ENCODE results near the gene HACE1.

HACE1 gene

DNA sequence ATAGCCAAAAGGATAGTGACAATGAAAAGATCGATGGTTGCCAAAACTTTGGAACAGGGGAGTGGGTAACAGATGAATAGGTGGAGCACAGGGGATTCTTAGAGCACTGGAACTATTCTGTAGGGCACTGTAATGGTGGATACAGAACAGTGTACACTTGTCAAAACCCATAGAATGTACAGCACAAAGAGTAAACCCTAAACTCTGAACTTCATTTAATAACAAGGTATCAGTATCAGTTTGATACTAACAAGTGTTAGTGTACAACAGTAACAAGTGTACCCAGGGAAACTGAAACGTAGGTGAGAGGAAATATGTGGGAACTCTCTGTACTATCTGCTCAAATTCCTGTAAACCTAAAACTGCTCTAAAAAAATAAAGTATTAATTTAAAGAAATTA lies 179.2 kb downstream of the HACE1 start:
- TF ChIP-seq, protein P1, sequence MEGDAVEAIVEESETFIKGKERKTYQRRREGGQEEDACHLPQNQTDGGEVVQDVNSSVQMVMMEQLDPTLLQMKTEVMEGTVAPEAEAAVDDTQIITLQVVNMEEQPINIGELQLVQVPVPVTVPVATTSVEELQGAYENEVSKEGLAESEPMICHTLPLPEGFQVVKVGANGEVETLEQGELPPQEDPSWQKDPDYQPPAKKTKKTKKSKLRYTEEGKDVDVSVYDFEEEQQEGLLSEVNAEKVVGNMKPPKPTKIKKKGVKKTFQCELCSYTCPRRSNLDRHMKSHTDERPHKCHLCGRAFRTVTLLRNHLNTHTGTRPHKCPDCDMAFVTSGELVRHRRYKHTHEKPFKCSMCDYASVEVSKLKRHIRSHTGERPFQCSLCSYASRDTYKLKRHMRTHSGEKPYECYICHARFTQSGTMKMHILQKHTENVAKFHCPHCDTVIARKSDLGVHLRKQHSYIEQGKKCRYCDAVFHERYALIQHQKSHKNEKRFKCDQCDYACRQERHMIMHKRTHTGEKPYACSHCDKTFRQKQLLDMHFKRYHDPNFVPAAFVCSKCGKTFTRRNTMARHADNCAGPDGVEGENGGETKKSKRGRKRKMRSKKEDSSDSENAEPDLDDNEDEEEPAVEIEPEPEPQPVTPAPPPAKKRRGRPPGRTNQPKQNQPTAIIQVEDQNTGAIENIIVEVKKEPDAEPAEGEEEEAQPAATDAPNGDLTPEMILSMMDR (conservative IDR thresholded peaks at IDR 0.05; ENCODE audit: control insufficient read depth, insufficient read depth, low read depth, low read length), result no peak
- no peak for DNase-seq (ENCODE audit: low read depth)
- no peak overlapping the region for H3K4me3 ChIP-seq (ENCODE audit: control insufficient read depth, low read depth, low read length)

DNA sequence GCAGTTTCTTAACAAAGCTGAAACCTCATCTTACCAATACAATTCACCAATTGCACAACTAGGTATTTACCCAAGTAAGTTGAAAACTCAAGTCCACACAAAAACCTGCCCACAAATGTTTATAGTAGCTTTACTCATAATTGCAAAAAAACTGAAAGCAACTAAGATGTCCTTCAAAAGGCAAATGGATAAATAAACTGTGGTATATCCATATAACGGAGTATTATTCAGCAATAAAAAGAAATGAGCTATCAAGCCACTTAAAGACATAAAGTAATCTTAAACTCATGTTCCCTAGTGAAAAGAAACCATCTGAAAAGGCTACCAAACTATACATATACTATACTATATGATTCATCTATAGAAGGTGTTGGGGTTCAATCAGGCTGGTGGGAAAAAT lies 179.7 kb downstream of the HACE1 start:
- no peak for DNase-seq (ENCODE audit: low read depth)
- H3K4me3 ChIP-seq (ENCODE audit: control insufficient read depth, low read depth, low read length), result no peak overlapping the region
- TF ChIP-seq, protein P1 (conservative IDR thresholded peaks at IDR 0.05; ENCODE audit: control insufficient read depth, insufficient read depth, low read depth, low read length), result no peak

All from fibroblast of mammary gland (primary cell).